HepG2 (cell line): ENCODE measurements around the gene STK17A. TPM values are rescaled to one million over a fixed set of nuclear protein-coding genes. Genes with fewer than 3 reads are reported as not detected.
A peak's percentile ranks its signal among the peaks of the same experiment; 100 is the strongest.

Experiments
- CREBL2 ChIP-seq: sonication (generic); formaldehyde crosslinking; IDR thresholded peaks from 2 replicates; pipeline ENCODE4 v1.8.1; 2023; ENCODE audit warnings: missing genetic modification reagents, mild to moderate bottlenecking, borderline replicate concordance
- DPF2 ChIP-seq: sonication (generic); formaldehyde crosslinking; IDR thresholded peaks from 2 replicates; pipeline ENCODE4 v1.4.0; 2020; ENCODE audit warnings: mild to moderate bottlenecking, low read depth, missing genetic modification reagents, borderline replicate concordance
- EP300 ChIP-seq, 3 experiments: sonication (generic) in 1 of 3; formaldehyde crosslinking in 1 of 3; IDR thresholded peaks; 2 replicates each; pipeline versions ENCODE4 v1.5.1 to v1.6.1; 2011 to 2020; ENCODE audit warnings: low read depth in 2 of 3, low read length in 2 of 3, borderline replicate concordance in 1 of 3, improper control_type of control experiment in 1 of 3, mild to moderate bottlenecking in 1 of 3, missing genetic modification reagents in 1 of 3, moderate library complexity in 1 of 3
- KDM4B ChIP-seq: sonication (generic); formaldehyde crosslinking; IDR thresholded peaks from 2 replicates; pipeline ENCODE4 v1.4.0; 2020; ENCODE audit warnings: missing genetic modification reagents
- NCOR1 ChIP-seq: fragments of 200-600 bp; sonication (generic); IDR thresholded peaks from 2 replicates; pipeline ENCODE4 v1.7.0; 2017; ENCODE audit warnings: antibody characterized with exemption, low read length, borderline replicate concordance
- PATZ1 ChIP-seq: sonication (generic); formaldehyde crosslinking; IDR thresholded peaks from 2 replicates; pipeline ENCODE4 v1.4.0; 2020; ENCODE audit warnings: missing genetic modification reagents
- PBX2 ChIP-seq: IDR thresholded peaks from 2 replicates; pipeline ENCODE4 v1.6.1; 2016; ENCODE audit warnings: control low read depth
- SIX4 ChIP-seq: sonication (generic); formaldehyde crosslinking; IDR thresholded peaks from 2 replicates; pipeline ENCODE4 v1.4.0; 2020; ENCODE audit warnings: missing genetic modification reagents
- SMC3 ChIP-seq: IDR thresholded peaks from 2 replicates; pipeline ENCODE4 v1.6.1; 2011; ENCODE audit warnings: low read length, improper control_type of control experiment
- TCF7 ChIP-seq: sonication (generic); IDR thresholded peaks from 2 replicates; pipeline ENCODE4 v1.6.1; 2016; ENCODE audit warnings: antibody characterized with exemption, low read depth
- ZBTB43 ChIP-seq: sonication (generic); formaldehyde crosslinking; conservative IDR thresholded peaks from 2 replicates; pipeline ENCODE4 v1.4.0; 2020; ENCODE audit warnings: missing genetic modification reagents
- ZNF143 ChIP-seq: sonication (generic); formaldehyde crosslinking; IDR thresholded peaks from 2 replicates; pipeline ENCODE4 v1.4.0; 2020; ENCODE audit warnings: missing genetic modification reagents
- ZNF280D ChIP-seq: sonication (generic); formaldehyde crosslinking; IDR thresholded peaks from 2 replicates; pipeline ENCODE4 v1.5.1; 2020; ENCODE audit warnings: mild to moderate bottlenecking, missing genetic modification reagents
- ZNF574 ChIP-seq: sonication (generic); formaldehyde crosslinking; IDR thresholded peaks from 2 replicates; pipeline ENCODE4 v1.4.0; 2020; ENCODE audit warnings: missing genetic modification reagents
- ZNF576 ChIP-seq: sonication (generic); formaldehyde crosslinking; IDR thresholded peaks from 2 replicates; pipeline ENCODE4 v1.4.0; 2020; ENCODE audit warnings: mild to moderate bottlenecking, missing genetic modification reagents
- ZNF788 ChIP-seq: sonication (generic); formaldehyde crosslinking; IDR thresholded peaks from 2 replicates; pipeline ENCODE4 v1.5.0; 2020; ENCODE audit warnings: mild to moderate bottlenecking, missing genetic modification reagents, borderline replicate concordance
- polyA plus RNA-seq, 8 experiments: library from polyadenylated mRNA; depleted of rRNA in 3 of 8; stranded (reverse) in 7 of 8; unstranded in 1 of 8; fragments of >200 nt; fragmentation: Illumina TruSeq in 4 of 8; extraction: Trizol in 4 of 8; gene quantifications; 2 replicates each; pipeline versions ENCODE4 v1.2.1 to v1.2.3, GENCODE V29; 2011 to 2016; ENCODE audit warnings: low read depth in 4 of 8, missing spikeins in 1 of 8, mixed read lengths in 1 of 8; ENCODE audit not compliant: insufficient read depth in 1 of 8
- total RNA-seq, 5 experiments: library from RNA; depleted of rRNA; stranded (reverse); fragments of >200 nt; fragmentation: Illumina TruSeq; extraction: Trizol; gene quantifications; 2 replicates each; pipeline ENCODE4 v1.2.3, GENCODE V29; 2016; ENCODE audit warnings: low read depth in 1 of 5

Gene STK17A
- total and polyA plus RNA-seq, 2 of the 13 experiments (the other 11 are each of a cell fraction or from before 2014, with no cell fraction given), result 18.6 to 24.3 TPM

GRCh38 chr7:43639858-43640491 is 57.1 kb downstream of the STK17A start (continued):
- TF ChIP-seq ZNF280D (CRISPR knock-in tag), result peak; percentile 76
- TF ChIP-seq CREBL2 (CRISPR knock-in tag), result no peak
- TF ChIP-seq PBX2 (CRISPR knock-in tag), result peak; percentile 87
- peak; percentile 89 to 91 for TF ChIP-seq EP300 (IDR thresholded peaks at IDR 0.05; ENCODE audit: low read depth in 2 of 2, low read length in 2 of 2)
- peak; percentile 84; the same call in 1 of the 2 replicates for TF ChIP-seq EP300 (CRISPR knock-in tag; IDR thresholded peaks at IDR 0.05; ENCODE audit: borderline replicate concordance)
- TF ChIP-seq ZNF574, result peak; percentile 73
- no peak for TF ChIP-seq ZNF143 (CRISPR knock-in tag)
- TF ChIP-seq ZNF576 (CRISPR knock-in tag), result no peak
- TF ChIP-seq NCOR1, result peak; percentile 97
- TF ChIP-seq ZBTB43, result peak; percentile 91
- TF ChIP-seq DPF2, result peak; percentile 89
- peak; percentile 70; the same call in 1 of the 2 replicates for TF ChIP-seq SIX4 (CRISPR knock-in tag)
- peak; percentile 65; the same call in 1 of the 2 replicates for TF ChIP-seq TCF7
- peak; percentile 37; the same call in 1 of the 2 replicates for TF ChIP-seq SMC3
- peak; percentile 61; the same call in 1 of the 2 replicates for TF ChIP-seq PATZ1
- TF ChIP-seq ZNF788, result 0 out of 2 replicates have a peak, but pooled peaks have one; percentile 34
- TF ChIP-seq KDM4B (CRISPR knock-in tag), result peak; percentile 76; the same call in 1 of the 2 replicates
